Measurements from ENCODE around the gene HOXB9.
A peak's percentile ranks its signal among the peaks of the same experiment; 100 is the strongest.

The HOXB9 gene

DNA sequence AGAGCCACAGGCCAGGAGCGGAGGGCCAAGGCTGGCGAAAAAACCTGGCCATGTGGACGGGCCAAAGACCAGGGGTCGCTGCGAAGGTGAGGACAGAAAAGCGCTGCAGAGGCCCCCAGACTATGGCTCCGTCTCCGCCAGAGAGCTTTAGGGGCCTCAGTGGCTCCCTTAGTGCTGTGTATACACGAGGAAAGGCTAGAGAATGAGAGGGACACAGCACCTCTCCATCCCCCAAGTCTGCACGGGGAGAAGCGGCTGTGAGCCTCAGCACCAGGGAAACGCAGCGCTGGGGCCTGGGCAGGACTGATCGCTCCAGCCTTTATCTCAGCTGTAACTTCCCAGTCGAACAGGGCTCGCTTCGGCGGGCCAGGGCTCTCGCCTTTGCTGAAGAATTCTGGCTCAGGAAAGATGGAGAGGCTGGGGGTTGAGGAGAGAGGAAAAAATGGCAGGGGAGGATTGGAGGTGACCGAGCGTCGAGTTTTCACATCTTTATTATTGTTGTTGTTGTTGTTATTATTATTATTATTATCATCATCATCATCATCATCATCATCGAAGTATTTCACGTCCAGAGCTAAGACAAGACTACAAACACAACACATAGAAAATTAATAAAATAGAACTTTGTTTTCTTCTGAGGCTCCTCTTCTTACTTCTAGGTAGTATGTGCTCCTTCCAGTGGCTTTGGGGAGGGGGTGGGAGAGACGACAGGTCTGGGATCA lies 30.7 kb downstream of the HOXB9 start:
- DNase-seq = no peak

DNA sequence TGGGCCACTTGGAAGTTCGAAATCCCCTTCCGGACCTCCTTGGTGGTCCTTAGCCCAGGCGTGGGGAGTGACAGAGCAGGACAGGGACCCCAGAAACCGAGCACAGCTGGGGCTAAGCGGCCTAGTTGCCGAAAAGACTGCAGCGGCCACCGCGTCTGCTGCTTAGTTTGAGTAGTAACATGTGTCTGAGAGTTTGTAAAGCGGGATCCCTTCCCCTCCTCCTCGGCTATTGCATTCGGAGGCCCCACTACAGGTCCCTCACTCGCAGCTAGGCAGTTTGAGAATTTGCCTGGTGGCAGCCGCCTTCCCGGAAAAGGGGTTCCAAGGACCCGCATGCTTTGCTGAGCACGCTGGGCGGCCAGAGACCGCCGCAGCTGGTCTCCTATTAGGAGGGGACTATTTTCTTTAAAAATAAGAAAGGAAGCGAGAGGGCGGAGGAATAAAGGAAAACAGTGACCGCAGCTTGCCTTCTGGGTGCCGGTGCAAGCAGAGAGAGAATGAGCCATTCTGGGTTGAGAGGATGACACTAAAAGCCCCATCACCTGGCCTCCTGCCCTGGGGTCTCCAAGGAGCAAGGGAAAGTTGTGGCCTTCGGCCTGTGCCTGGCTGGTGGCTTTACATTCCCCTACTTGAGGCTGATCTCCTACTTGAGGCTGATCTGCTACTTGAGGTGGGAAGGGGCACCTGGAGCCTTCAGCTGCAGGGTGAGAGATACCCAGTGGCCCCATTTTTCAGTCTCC lies 31.4 kb downstream of the HOXB9 start:
- no peak for DNase-seq

DNA sequence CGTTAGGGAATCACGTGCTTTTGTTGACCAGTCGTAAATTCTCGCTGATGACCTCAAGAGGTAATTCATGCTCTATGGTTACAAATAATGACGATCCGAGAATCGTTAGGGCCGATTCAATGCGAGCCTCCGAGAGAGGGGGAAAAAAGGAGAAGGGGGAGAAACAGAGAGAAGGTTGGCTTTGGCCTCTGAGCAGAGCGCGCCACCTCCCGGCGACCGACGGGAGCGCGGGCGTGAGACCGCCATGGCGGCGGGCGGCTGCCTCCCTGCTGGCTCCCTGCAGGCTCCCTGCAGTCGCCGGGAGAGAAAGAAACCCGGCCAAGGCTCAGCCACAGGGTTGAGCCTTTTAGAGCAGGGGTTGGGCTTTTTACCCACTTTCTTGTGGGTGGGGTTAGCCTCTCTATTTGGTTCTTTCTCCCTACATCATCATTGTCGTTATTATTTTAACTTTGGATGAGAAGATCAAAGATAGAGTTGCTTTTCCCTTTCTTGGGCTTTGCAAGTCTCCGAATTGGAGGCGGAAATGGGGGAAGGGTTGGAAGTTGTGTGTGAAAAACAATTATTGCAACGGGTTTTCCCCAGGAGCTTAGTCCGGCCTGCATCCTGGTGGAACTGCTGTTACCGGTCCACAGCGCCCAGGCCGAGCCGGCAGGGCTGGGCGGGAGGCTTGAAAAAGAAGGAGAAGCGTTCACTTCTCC lies 32.2 kb downstream of the HOXB9 start:
- peak in 1 of 2 experiments; percentile 81 for DNase-seq

DNA sequence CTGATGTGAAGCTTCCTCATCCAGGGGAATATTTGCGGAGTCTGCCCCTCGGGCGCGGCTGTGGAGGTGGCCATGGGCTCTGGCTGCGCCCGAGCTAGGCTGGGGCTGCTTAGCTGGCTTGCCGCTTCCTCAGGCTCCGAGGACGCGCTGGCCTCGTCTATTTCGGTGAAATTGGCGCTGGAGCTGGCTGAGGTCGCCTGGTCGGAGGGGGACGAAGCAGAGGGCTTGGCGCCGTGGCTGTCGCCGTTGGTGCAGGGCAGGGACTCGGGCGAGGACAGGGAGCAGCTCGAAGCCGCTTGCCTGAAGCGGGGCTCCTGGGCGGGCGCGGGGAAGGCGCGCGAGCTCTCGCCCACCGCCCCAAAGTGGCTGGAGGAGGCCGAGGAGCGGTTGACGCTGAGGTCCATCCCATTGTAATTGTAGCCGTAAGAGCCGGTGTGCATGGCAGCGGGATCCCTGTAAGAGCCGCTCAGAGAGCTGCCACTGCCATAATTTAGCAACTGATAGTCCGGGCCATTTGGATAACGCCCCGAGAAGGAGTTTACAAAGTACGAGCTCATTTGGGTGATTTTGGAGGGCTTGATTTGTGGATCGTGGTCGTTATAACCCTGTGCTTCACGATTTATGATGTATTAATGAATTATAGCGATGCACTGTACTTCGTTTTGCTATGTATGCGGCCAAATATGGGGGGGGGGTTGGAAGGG lies 32.9 kb downstream of the HOXB9 start, which contains the start of gene HOXB5:
Gene HOXB5 (minus strand): TSS at position 654 of the 704 bp plus-strand sequence. CDS start 97 bp downstream, at position 557.
- no peak for DNase-seq

DNA sequence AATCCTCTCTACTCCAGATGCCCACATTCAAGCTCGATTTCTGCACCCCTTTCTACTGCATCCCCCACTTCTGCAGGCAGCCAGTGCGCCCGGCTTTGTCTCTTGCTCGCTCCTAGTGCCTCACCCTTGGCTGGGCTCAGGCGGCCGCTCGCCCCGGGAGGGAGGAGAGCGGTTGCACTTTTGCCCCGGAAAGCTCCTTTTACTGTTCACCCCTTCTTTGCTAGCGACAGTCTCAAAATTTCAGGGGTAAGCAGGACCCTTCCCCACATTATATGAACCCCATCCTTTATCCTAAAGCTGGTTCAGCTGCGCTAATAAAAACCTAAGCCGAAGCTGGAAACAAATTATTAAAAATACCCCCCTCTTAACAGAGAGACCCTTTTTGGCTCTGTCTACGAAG lies 33.6 kb downstream of the HOXB9 start:
- DNase-seq = no peak

DNA sequence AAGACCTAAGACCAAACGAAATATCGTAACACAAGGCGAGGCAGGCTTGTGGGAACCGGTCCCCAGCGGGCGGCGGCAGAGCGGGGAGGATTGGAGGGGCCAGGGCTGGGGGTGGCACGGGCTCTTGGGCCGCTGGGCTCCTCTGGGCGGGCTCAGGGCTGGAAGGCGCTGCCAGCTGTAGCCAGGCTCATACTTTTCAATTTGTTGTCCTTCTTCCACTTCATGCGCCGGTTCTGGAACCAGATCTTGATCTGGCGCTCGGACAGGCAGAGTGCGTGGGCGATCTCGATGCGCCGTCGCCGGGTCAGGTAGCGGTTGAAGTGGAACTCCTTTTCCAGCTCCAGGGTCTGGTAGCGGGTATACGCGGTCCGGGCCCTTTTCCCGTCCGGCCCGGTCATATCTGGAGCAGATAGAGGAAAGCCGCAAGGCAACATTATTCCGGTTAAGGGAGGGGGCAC lies 34.1 kb downstream of the HOXB9 start:
- DNase-seq = no peak

DNA sequence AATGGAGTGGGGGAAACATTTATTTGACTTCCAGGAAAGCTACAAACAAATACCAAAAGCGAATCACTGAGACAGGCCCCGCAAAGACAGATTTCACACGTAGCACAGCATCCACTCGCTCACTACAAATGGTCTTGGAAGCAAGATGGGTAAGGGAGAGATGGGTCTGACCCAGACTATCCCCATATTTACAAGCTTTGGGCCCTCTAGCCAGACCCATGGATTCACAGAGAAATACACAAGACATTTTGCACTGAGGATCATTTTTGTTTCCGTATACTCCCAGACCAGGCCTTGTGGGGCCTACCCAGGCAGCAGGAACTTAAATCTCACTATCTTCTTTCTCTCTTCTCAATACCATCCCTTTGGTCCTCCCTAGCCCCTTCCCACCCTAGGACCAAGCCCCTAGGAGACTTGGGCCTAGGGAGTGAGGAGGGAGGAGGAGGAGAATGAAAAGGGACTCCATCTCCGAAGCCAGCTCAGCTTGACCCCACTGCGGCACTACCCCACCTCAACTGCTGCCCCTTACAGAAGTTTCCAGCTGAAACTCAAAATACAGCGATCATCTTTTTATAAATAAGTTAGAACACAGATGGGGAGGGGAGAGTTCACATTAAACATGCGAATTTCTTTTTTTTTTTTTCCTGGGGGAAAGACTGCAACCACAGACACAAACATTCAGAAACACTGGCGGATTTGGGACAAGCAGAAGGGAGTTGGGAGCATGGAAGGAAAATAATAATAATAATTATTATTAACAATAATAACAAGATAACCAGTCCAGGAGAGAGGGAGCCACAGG lies 34.7 kb downstream of the HOXB9 start:
- no peak for DNase-seq

DNA sequence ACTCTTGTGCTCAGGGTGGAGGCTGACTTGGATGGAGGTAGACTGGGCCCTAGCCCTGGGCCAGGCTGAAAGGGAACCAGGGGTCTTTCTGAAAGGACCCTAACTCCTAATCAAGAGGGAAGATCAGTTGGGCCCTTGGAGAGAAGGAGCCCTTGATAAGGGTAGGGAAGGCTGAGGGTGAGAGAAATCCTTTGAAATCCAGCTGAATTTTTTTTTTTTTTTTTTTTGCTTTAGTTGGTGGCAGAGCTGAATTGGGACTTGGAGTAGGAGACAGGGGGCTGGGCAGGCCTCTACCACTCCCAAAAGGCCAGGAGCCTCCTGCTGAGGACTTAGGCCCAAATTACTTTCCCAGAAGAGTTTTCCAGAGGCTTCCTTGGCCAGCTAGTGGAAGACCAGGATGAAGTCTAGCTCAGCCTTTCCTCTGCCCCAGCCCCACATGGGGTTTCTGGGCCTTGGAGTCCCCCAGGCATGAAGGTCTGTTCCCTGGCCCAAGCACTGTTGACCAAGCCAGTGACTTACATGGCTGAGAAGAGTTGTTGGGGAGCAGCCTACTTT lies 35.5 kb downstream of the HOXB9 start:
- no peak for DNase-seq

DNA sequence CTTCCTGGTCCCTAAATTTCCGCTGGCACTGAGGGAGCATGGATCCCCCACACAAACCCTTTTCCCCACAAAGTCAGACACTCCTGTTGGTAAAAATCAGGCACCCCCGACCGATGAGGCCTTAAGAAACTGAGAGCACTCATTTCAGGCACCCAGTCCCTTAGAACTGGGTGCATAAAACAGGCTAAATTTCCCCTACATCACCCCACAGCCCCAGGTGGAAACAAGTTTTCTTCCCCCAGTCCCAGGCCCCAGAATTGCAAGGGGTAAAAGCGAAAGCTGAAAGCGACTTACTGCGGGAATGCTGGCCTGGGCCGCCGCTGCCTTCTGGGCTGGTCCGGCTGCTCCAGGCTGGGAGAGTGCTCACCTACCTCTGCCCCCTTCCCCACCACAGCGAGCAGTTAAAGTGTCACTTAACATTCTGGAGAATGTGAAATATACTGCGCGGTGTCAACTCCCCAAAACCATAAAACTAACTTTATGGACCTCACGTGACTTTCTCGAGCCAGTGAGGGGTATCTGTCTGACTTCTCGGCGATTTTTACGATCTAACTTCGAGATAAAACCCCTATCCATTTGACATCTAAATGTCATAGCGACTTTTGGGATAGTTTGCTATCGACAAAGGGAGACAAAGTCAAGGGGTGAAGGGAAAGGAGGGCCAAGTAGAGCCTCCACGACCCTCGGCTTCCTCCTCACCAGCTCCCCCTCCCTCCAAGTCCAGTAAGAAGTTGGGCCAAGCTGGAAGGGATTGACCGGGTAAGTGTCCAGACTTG lies 36.1 kb downstream of the HOXB9 start, which contains the start of gene HOXB3:
Gene HOXB3 (minus strand): TSS at position 411 of the 776 bp plus-strand sequence. CDS start 37,767 bp downstream, outside the sequence.
- DNase-seq = no peak

DNA sequence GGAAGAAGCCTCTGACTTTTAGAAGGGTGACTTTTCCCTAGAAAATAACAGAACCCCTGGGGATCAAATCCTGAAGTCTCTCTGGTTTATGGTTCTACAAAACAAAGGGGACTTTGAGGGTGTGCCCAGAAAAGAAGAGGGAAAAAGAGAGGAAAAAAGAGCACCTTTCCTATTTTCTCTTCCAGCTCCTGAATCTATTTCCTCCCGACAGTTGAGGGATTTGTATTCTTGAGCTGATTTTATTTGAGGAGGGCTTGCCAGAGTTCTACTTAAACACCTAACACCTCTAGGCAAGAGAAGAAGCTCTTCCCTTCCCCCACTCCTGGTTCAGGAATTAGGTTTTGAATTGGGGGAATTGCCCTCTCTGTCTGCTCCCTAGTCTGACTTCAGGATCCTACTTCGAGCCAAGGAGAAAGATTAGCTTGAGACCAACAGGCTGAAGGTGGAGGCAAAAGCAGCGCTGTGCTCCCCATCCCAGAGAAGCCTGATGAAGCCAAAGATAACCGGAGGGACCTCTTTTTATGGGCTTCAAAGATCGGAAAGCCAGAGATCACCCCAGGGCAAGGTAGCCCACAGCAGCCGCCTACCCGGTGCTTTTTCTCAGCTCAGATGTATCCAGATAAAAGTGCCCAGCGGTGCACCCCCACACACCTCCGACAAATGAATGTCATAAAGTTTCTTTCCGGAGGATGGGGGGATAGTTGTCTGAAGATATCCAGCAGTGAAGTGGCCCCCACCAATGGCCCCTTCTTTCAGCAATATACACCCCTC lies 36.9 kb downstream of the HOXB9 start:
- no peak for DNase-seq

DNA sequence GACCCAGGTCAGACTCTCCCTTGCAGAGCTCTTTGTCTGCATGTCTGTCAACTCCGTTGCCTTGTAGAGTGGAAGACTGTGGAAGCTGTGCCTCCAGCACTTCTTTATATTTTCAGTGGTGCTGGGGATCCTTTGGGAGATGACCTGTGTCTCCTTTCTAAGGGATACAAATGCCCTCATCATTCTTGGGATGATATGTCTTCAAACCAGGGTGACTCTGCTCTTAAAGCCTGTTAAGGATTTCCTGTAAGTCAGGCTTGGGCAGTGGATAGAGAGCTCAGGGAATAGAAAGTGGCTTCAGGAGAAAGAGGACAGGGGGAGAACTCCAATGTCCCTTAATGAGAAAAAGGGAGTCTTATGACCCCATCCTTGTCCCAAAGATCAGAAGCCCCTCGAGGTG lies 37.6 kb downstream of the HOXB9 start:
- no peak for DNase-seq

DNA sequence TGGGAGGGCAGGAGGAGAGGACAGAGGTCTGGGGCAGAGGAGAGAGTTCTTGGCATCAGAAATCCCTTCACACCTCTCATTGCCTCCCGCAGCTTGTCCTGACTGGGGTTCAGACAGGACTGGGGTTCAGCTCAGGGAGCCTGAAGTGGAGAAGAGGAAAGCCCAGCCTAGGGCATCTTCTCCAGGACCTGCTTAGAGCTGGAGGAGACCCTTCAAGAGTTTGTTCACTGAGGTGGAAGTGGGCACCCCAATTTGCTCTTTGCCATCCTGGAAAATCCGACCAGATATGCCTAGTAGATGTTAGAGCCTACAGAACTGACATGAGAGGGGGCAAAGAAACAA lies 38.1 kb downstream of the HOXB9 start:
- DNase-seq = no peak

DNA sequence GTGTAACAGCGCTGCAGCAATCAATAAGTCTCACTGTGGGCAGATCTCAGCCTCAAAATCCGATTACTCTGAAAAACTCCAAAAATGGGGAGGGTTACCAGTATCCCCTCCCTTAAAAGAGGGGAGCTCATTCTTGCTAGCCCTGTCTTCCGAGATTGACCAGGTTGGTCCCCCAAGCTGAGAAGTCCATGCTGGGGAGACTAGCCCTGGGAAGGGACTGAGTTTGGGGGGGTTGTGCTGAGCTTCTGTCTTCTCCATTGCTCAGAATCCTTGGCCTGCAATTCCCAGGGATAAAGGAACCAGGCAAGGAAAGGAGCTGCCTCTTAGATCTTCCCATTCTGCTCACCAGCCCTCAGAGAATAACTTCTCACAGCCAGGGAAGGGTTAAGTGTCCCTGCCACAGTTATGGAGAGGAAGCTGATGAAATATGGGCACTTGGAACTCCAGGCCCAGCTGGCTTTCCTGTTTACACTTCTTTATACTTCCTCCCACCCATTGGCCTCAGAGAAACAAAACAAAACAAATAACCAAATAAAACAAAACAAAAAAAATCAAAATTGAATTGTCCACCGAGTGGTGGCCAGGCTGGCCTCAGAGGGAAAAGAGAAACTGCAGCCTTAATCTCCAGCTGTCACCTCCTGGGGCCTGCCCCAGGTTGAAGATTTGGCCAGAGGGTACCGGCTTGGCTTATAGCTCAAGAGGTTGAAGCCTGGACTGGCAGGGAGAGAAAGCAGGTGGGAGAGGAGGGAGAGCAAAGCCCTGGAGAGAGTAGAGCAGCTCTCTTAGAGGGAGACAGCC lies 38.7 kb downstream of the HOXB9 start:
- no peak for DNase-seq

DNA sequence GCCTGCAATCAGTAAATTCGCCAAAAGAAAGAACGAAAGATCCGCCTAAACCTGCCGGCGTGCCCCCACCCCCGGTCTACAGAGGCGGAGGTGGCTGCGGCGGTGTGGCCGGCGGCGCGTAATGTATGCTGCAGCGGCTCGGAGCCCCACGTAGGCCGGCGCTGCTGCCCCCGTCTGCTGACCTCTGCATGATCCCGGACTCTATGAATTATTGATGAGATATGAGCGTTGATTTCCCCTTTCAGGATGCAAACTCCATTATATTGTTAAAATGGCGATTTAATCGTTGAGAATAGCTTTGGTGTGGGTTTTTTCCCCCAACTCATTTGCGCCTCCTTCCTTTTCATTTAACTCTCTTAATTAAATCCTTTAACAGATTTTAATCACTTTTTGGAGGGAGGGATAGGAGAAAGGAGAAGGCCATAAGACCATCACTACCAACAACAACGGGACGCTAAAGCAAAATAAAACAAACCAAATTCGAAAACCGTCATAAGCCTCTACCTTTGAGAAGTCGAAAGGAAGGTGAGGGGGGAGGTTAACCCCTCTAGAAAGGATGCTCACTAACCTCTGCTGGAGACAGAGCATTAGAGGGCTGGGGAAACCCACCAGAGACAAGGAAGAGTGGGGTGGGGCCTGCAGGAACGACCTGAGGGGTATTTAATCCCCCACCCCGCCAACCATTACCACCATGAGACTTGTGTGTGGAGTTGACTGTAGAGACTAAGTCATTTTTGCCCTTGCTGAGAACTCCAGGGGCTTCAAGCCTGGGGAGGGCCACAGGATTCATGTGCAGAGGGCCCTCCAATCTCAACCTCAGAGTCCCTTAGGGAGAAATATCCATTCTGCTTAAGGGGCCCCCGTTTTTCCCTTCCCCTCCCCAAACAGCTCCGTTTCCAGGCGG lies 39.6 kb downstream of the HOXB9 start:
- DNase-seq = no peak

DNA sequence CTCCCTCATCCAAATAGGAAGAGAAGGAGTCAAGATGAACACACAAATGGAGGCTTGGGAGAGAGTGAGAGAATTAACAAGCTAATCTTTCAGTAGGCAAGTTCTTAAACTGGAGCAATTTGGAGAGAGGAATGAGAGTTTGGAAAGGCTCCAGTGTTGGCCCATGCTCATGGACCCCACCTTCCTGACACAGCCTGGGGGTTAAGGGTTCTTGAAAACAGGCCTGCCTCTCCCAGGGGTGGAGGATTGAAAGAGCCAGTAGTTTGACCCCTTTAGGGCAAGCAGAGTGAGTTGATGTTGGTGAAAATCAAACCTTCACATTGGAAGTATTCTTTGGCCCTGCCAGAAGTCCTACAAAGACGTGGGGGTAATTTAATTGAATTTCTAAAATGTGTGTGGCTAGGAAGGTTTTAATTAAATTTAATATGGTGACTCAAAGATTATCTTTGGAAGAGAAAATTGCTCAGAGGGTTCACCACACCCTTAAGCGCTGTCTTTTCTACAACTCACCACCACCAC lies 41.9 kb downstream of the HOXB9 start:
- no peak for DNase-seq

DNA sequence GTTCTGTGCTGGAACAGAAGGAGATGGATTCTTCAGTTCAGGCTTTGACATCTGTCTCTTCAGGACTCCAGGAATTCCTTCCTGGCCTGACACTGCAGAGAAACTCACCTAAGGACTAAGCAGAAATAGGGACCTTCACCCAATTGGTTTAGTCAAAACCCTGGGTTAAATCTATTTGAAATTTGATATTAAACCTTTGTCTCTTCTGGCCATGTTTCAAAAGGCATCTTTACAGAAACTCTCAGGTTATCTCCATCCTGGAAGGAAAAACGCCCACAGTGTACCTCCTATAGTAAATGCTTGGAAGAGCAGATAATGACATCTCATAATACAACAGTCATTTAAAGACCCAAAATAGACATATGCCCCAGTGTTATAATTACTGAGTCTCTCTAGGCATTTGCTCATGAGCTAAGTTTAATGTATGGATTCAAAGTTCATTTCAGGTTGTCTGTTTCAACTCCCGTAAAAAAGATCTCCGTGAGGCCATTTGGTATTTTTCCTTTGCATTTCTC lies 42.4 kb downstream of the HOXB9 start:
- DNase-seq = no peak

DNA sequence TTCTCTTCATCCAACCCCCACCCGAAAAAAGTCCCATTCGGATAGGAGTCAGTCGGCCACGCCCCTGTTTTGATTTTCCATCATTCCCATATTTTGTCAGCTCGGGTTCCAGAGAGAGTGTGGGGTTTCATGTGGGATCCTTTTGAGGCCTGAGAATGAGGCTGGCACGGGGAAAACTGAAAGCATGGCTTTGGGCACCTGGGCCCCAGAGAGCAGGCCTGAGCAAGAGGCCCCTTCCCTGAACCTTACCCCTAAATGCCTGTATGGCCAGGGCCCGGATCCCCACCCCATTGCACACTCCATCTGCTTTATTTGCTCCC lies 43.4 kb downstream of the HOXB9 start:
- no peak for DNase-seq
